ENCODE results near the gene EPB41L2. TPM values are rescaled to one million over a fixed set of nuclear protein-coding genes. Genes with fewer than 3 reads are reported as not detected.

Gene EPB41L2
- total RNA-seq, 2 experiments from 2014 or later: 9.5 to 12.3 TPM

DNA sequence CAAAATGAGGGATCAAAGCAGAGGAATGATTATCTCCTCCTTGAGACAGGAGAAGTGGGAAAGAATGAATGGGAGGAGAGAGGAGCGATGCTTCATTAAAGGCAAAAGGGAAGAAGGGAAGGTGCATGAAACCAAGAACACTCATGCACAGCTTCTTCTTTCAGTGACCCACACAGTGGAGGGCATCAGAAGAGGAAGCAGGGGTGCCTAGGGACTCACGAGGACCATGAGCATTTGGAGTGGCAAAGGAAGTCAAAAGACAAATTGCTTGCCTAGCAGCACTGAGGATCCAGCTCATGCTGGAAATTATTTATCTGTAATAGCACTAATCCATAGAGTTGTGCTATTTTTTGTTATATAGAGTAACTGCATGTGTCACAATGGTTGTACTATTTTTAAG lies 169.8 kb downstream of the EPB41L2 start:
- ATAC-seq (ENCODE audit: poor library complexity) (no peak), DNase-seq (no peak)
- H3K4me1 ChIP-seq (ENCODE audit: insufficient read depth, low read length): no peaks in the 10 kb centered on the region
- Mint-ChIP-seq H3K4me1 (ENCODE audit: low read depth) (no peaks in the 10 kb centered on the region), H3K27me3 (no peaks in the 10 kb centered on the region), H3K9me3 (no peaks in the 10 kb centered on the region), H3K27ac (no peak overlapping the region), H3K4me3 (no peak overlapping the region), H3K36me3 (ENCODE audit: low read depth) (no peaks in the 10 kb centered on the region)
- H3K27me3 ChIP-seq (ENCODE audit: control insufficient read depth in 1 of 2, insufficient read depth in 2 of 2, low read length in 2 of 2): no peaks in the 10 kb centered on the region
- ChIA-PET POLR2A (interaction anchor here (1.1 kb wide), 1 partner anchor 11 kb away, joined by 3 read pairs; no protein-coding TSS in a partner anchor), CTCF (interaction anchor here (1.1 kb wide), 1 partner anchor 21 kb away, joined by 3 read pairs; no protein-coding TSS in a partner anchor)
- no peaks in the 10 kb centered on the region for H3K36me3 ChIP-seq (ENCODE audit: insufficient read depth, low read length)
- intact Hi-C loops (cut with DNase I, micrococcal nuclease): no loop called here
- H3K4me3 ChIP-seq (ENCODE audit: low read length): no peak overlapping the region
- H3K27ac ChIP-seq (ENCODE audit: low read depth in 1 of 2, low read length in 2 of 2): no peak overlapping the region
- TF ChIP-seq, protein P1, sequence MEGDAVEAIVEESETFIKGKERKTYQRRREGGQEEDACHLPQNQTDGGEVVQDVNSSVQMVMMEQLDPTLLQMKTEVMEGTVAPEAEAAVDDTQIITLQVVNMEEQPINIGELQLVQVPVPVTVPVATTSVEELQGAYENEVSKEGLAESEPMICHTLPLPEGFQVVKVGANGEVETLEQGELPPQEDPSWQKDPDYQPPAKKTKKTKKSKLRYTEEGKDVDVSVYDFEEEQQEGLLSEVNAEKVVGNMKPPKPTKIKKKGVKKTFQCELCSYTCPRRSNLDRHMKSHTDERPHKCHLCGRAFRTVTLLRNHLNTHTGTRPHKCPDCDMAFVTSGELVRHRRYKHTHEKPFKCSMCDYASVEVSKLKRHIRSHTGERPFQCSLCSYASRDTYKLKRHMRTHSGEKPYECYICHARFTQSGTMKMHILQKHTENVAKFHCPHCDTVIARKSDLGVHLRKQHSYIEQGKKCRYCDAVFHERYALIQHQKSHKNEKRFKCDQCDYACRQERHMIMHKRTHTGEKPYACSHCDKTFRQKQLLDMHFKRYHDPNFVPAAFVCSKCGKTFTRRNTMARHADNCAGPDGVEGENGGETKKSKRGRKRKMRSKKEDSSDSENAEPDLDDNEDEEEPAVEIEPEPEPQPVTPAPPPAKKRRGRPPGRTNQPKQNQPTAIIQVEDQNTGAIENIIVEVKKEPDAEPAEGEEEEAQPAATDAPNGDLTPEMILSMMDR (IDR thresholded peaks at IDR 0.05): no peak
- no peaks in the 10 kb centered on the region for H3K9me3 ChIP-seq (ENCODE audit: control insufficient read depth in 1 of 2, insufficient read depth in 1 of 2, low read length in 2 of 2)

- Histone ChIP-seq H3K4me1 (ENCODE audit: insufficient read depth, low read length) (no peaks in the 10 kb centered on the region), H3K27me3 (ENCODE audit: control insufficient read depth in 1 of 2, insufficient read depth in 2 of 2, low read length in 2 of 2) (no peaks in the 10 kb centered on the region), H3K27ac (ENCODE audit: low read depth in 1 of 2, low read length in 2 of 2) (no peak overlapping the region), H3K4me3 (ENCODE audit: low read length) (no peak overlapping the region), H3K9me3 (ENCODE audit: control insufficient read depth in 1 of 2, insufficient read depth in 1 of 2, low read length in 2 of 2) (no peaks in the 10 kb centered on the region), H3K36me3 (ENCODE audit: insufficient read depth, low read length) (no peaks in the 10 kb centered on the region)
- intact Hi-C loops (cut with DNase I, micrococcal nuclease): no loop called here
- Mint-ChIP-seq H3K36me3 (ENCODE audit: low read depth) (no peaks in the 10 kb centered on the region), H3K27me3 (no peaks in the 10 kb centered on the region), H3K4me3 (no peak overlapping the region), H3K27ac (no peak overlapping the region), H3K9me3 (no peaks in the 10 kb centered on the region), H3K4me1 (ENCODE audit: low read depth) (no peaks in the 10 kb centered on the region)
- CTCF ChIA-PET: interaction anchor here (0.7 to 1.7 kb wide), 4 partner anchors 9 to 226 kb away, joined by 3 to 5 read pairs (median 3); no protein-coding TSS in a partner anchor
- POLR2A ChIA-PET: interaction anchor here (0.7 kb wide), 2 partner anchors 87 to 738 kb away, joined by 3 to 4 read pairs; partner anchors contain the start of gene MED23
- TF ChIP-seq, protein P1 (IDR thresholded peaks at IDR 0.05): no peak
- ATAC-seq (ENCODE audit: poor library complexity) (no peak), DNase-seq (no peak)
These were observed 172.5 kb downstream of the EPB41L2 start for GRCh38 chr6:130890521-130890971.

DNA sequence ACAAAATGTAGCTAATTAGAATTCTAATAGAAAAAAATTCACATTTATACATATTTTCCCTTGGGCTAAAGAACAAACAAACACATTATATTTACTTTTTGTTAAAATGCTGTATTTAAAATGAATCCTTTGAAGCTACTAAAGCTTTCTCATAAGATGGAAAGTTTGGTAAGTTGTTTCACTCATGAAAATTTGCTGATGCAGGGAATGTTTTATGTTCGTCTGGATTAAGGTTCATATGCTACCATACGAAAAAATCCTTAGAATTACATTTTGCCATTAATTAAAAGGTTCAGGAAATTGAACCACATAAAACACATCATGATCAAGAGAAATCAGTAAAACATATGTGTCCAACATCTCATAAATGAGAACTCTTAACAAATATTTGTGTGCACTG lies 173.6 kb downstream of the EPB41L2 start:
- H3K27me3 Mint-ChIP-seq: no peaks in the 10 kb centered on the region
- Histone ChIP-seq H3K4me3 (ENCODE audit: low read length) (no peak overlapping the region), H3K4me1 (ENCODE audit: insufficient read depth, low read length) (no peaks in the 10 kb centered on the region), H3K9me3 (ENCODE audit: control insufficient read depth in 1 of 2, insufficient read depth in 1 of 2, low read length in 2 of 2) (no peaks in the 10 kb centered on the region), H3K36me3 (ENCODE audit: insufficient read depth, low read length) (no peaks in the 10 kb centered on the region), H3K27ac (ENCODE audit: low read depth in 1 of 2, low read length in 2 of 2) (no peak overlapping the region), H3K27me3 (ENCODE audit: control insufficient read depth in 1 of 2, insufficient read depth in 2 of 2, low read length in 2 of 2) (no peaks in the 10 kb centered on the region)
- ATAC-seq (ENCODE audit: poor library complexity) (no peak), DNase-seq (no peak)
- H3K9me3 Mint-ChIP-seq: no peaks in the 10 kb centered on the region
- intact Hi-C loops (cut with DNase I, micrococcal nuclease): loop anchor here (5.0 to 10.0 kb wide), 5 partner anchors 293 to 1595 kb away; no protein-coding TSS in a partner anchor
- H3K4me3 Mint-ChIP-seq: no peak overlapping the region
- ChIA-PET CTCF (interaction anchor here (1.0 kb wide), 1 partner anchor 739 kb away, joined by 3 read pairs; no protein-coding TSS in a partner anchor), POLR2A (no interaction called here)
- TF ChIP-seq, protein P1 (IDR thresholded peaks at IDR 0.05): no peak
- H3K36me3 Mint-ChIP-seq (ENCODE audit: low read depth): no peaks in the 10 kb centered on the region
- no peak overlapping the region for H3K27ac Mint-ChIP-seq
- no peaks in the 10 kb centered on the region for H3K4me1 Mint-ChIP-seq (ENCODE audit: low read depth)

Data from CD4-positive, alpha-beta T cell (primary cell).